HCT116 (cell line): Measurements from ENCODE around the gene DMGDH.

Source experiments
- ATF3 ChIP-seq: IDR thresholded peaks from 2 replicates; pipeline ENCODE4 v1.6.1; 2012
- CTCF ChIP-seq, 3 experiments: fragments of 200-600 bp in 1 of 3; sonication (generic) in 1 of 3; IDR thresholded peaks in 2 of 3; conservative IDR thresholded peaks in 1 of 3; 2 replicates each; pipeline ENCODE4 v1.5.1; 2012 to 2017; ENCODE audit warnings: low read depth in 2 of 3, low read length in 2 of 3, antibody characterized with exemption in 1 of 3, borderline replicate concordance in 1 of 3, control low read depth in 1 of 3, mild to moderate bottlenecking in 1 of 3, mixed read lengths in 1 of 3, mixed run types in 1 of 3, moderate library complexity in 1 of 3; ENCODE audit not compliant: insufficient read depth in 1 of 3
- EGR1 ChIP-seq: IDR thresholded peaks from 2 replicates; pipeline ENCODE4 v1.6.1; 2012; ENCODE audit warnings: low read depth
- JUND ChIP-seq: IDR thresholded peaks from 2 replicates; pipeline ENCODE4 v1.6.1; 2012
- POLR2A ChIP-seq: IDR thresholded peaks from 2 replicates; pipeline ENCODE4 v1.7.0; 2011; ENCODE audit warnings: borderline replicate concordance; ENCODE audit not compliant: insufficient read depth, insufficient read length; ENCODE audit errors: extremely low read depth
- ZNF274 ChIP-seq: fragments of 200-500 bp; sonication (Bioruptor generic); IDR thresholded peaks from 2 replicates; pipeline ENCODE4 v1.6.1; 2014; ENCODE audit warnings: mild to moderate bottlenecking, low read depth, low read length, inconsistent platforms

- TF ChIP-seq POLR2A (no peak), JUND (no peak), ATF3 (no peak), CTCF (IDR thresholded peaks at IDR 0.05 in 2 of 3, conservative IDR thresholded peaks at IDR 0.05 in 1 of 3; ENCODE audit: borderline replicate concordance in 1 of 3, insufficient read depth in 1 of 3, low read depth in 2 of 3, low read length in 2 of 3) (peak; percentile 38 to 56 (median 48); a peak in 5 of 6 replicates), EGR1 (no peak), ZNF274 (no peak)
These were observed 104.6 kb downstream of the DMGDH start for GRCh38 chr5:78964889-78965288.
